Renal cortical epithelial cell (primary cell): ENCODE data around the gene RPUSD4. TPM values are rescaled to one million over a fixed set of nuclear protein-coding genes. Genes with fewer than 3 reads are reported as not detected.

Source experiments
- DNase-seq: peaks from one replicate; pipeline ENCODE4 v3.0.0-alpha.2; 2011; ENCODE audit warnings: low read depth
- total RNA-seq: library from RNA; depleted of rRNA; stranded (reverse); fragments of >200 nt; gene quantifications from 2 replicates; pipeline ENCODE4 v1.2.3, GENCODE V29; 2014

RPUSD4 gene
- total RNA-seq, 1 donor from 2014 or later, result 28.9 TPM

GRCh38 chr11:126182787-126183445 lies 28.5 kb downstream of the RPUSD4 start:
- no peak for DNase-seq

- no peak for DNase-seq
Observed at GRCh38 chr11:126181939-126182730, 29.3 kb downstream of the RPUSD4 start.

GRCh38 chr11:126176853-126177470 lies 34.5 kb downstream of the RPUSD4 start:
- no peak for DNase-seq

- DNase-seq, result no peak
Observed at GRCh38 chr11:126175393-126175792, 36.1 kb downstream of the RPUSD4 start.

- no peak for DNase-seq
Observed at GRCh38 chr11:126174816-126175215, 36.6 kb downstream of the RPUSD4 start.

GRCh38 chr11:126173257-126173656 lies 38.2 kb downstream of the RPUSD4 start:
- DNase-seq, result no peak

GRCh38 chr11:126172596-126173038 lies 38.8 kb downstream of the RPUSD4 start:
- no peak for DNase-seq

GRCh38 chr11:126169291-126169690 lies 42.2 kb downstream of the RPUSD4 start:
- DNase-seq, result no peak

GRCh38 chr11:126167488-126167887 lies 44.0 kb downstream of the RPUSD4 start:
- DNase-seq, result no peak

- no peak for DNase-seq
Observed at GRCh38 chr11:126166413-126166812, 45.0 kb downstream of the RPUSD4 start.

- no peak for DNase-seq
Observed at GRCh38 chr11:126165757-126166156, 45.7 kb downstream of the RPUSD4 start.

- DNase-seq, result no peak
Observed at GRCh38 chr11:126165311-126165720, 46.1 kb downstream of the RPUSD4 start.

- no peak for DNase-seq
Observed at GRCh38 chr11:126164781-126165180, 46.7 kb downstream of the RPUSD4 start.

GRCh38 chr11:126163779-126164178 lies 47.7 kb downstream of the RPUSD4 start:
- DNase-seq, result no peak

GRCh38 chr11:126163074-126163700 lies 48.3 kb downstream of the RPUSD4 start:
- peak; percentile 96 for DNase-seq

GRCh38 chr11:126162306-126163030 lies 49.0 kb downstream of the RPUSD4 start:
- no peak for DNase-seq

- no peak for DNase-seq
Observed at GRCh38 chr11:126161023-126161391, 50.4 kb downstream of the RPUSD4 start.

- no peak for DNase-seq
Observed at GRCh38 chr11:126160345-126161022, 51.0 kb downstream of the RPUSD4 start.

GRCh38 chr11:126159719-126160344 lies 51.6 kb downstream of the RPUSD4 start:
- DNase-seq, result no peak

GRCh38 chr11:126158054-126158791 lies 53.2 kb downstream of the RPUSD4 start:
- no peak for DNase-seq
